Left lung (tissue), 10 donors: ENCODE measurements around the gene GMFB. TPM values are rescaled to one million over a fixed set of nuclear protein-coding genes. Genes with fewer than 3 reads are reported as not detected.

Experiments used
- ATAC-seq: fragments of 200-7000 bp; cut with Tn5 transposase; one replicate; pipeline ENCODE4 v1.9.1; 2020; ENCODE audit warnings: moderate library complexity
- DNase-seq, 4 donors: peaks; one replicate each; pipeline ENCODE4 v3.0.0-alpha.2; 2013 to 2020
- H3K27ac ChIP-seq, 2 donors: fragments of 200-600 bp; sonication (generic) in 1 of 2; one replicate each; pipeline versions ENCODE4 v1.5.0 to v1.8.0; 2020 to 2021
- H3K27me3 ChIP-seq, 2 donors: fragments of 200-600 bp; sonication (generic) in 1 of 2; one replicate each; pipeline versions ENCODE4 v1.5.0 to v1.8.0; 2020 to 2021
- H3K36me3 ChIP-seq, 2 donors: fragments of 200-600 bp; sonication (generic) in 1 of 2; one replicate each; pipeline versions ENCODE4 v1.5.0 to v1.8.0; 2020 to 2021
- H3K4me1 ChIP-seq, 2 donors: fragments of 200-600 bp; one replicate each; pipeline ENCODE4 v1.8.0; 2021
- H3K4me3 ChIP-seq, 2 donors: fragments of 200-600 bp; sonication (generic) in 1 of 2; one replicate each; pipeline versions ENCODE4 v1.5.0 to v1.8.0; 2020 to 2021; ENCODE audit warnings: mild to moderate bottlenecking in 1 of 2
- H3K9me3 ChIP-seq, 2 donors: fragments of 200-600 bp; sonication (generic) in 1 of 2; one replicate each; pipeline versions ENCODE4 v1.5.0 to v1.8.0; 2020 to 2021
- intact Hi-C, 2 donors: fragments of 100-400 bp; cut with DNase I; formaldehyde crosslinking; loops; one replicate each; pipeline versions ENCODE4 v1.11.2 to v1.14.2; 2022
- polyA plus RNA-seq, 6 donors: library from polyadenylated mRNA; unstranded; fragments of 120-200 nt; gene quantifications; one replicate each; pipeline ENCODE4 v1.2.1, GENCODE V29; 2013; ENCODE audit not compliant: insufficient read length in 6 of 6
- total RNA-seq, 2 donors: library from RNA; stranded (reverse); fragmentation: NEBNext Ultra II Directional; extraction: Animal tissue kit (Norgen Biotek cat#: 25700); gene quantifications; one replicate each; pipeline ENCODE4 v1.2.1, GENCODE V29; 2021
- TF ChIP-seq, protein P1 (sequence below), 2 donors: fragments of 200-600 bp; sonication (generic) in 1 of 2; IDR thresholded peaks; one replicate each; pipeline versions ENCODE4 v1.5.0 to v1.8.0; 2021; ENCODE audit warnings: antibody characterized with exemption in 2 of 2
- donor health status: DM: no; HTN: yes; CAD: no.
- donor health status: DM: no; HTN: no; CAD: no.

GMFB gene
- total and polyA plus RNA-seq, 8 donors: 54.8 to 73.9 (median 70.4) TPM

DNA sequence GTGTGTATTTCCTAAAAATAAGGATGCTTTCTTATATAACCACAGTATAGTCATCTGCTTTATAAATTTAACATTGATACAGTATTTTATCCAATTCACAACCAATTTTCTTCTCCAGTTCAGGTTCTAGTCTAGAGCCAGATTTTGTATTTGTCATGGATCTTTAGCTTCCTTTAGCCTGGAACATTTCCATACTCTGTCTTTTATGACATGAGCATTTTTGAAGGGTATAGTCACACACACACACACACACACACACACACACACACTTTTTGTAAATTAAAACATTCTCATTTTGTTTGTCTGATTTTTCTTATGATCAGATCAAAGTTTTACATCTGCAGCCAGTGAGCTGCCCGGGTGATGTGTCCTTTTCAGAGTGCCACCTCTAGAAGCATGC lies 46.3 kb upstream of the GMFB start:
- no peaks in the 10 kb centered on the region for H3K9me3 ChIP-seq
- TF ChIP-seq, protein P1, sequence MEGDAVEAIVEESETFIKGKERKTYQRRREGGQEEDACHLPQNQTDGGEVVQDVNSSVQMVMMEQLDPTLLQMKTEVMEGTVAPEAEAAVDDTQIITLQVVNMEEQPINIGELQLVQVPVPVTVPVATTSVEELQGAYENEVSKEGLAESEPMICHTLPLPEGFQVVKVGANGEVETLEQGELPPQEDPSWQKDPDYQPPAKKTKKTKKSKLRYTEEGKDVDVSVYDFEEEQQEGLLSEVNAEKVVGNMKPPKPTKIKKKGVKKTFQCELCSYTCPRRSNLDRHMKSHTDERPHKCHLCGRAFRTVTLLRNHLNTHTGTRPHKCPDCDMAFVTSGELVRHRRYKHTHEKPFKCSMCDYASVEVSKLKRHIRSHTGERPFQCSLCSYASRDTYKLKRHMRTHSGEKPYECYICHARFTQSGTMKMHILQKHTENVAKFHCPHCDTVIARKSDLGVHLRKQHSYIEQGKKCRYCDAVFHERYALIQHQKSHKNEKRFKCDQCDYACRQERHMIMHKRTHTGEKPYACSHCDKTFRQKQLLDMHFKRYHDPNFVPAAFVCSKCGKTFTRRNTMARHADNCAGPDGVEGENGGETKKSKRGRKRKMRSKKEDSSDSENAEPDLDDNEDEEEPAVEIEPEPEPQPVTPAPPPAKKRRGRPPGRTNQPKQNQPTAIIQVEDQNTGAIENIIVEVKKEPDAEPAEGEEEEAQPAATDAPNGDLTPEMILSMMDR (IDR thresholded peaks at IDR 0.05): no peak
- ATAC-seq (no peak), DNase-seq (peak in 1 of 4 donors; percentile 9)
- no peak overlapping the region for H3K27ac ChIP-seq
- peaks cover 0 to 21% of the 10 kb centered on the region in 2 donors for H3K36me3 ChIP-seq
- intact Hi-C loops: no loop called here
- H3K4me3 ChIP-seq: no peak overlapping the region
- H3K27me3 ChIP-seq: no peaks in the 10 kb centered on the region
- no peaks in the 10 kb centered on the region for H3K4me1 ChIP-seq

DNA sequence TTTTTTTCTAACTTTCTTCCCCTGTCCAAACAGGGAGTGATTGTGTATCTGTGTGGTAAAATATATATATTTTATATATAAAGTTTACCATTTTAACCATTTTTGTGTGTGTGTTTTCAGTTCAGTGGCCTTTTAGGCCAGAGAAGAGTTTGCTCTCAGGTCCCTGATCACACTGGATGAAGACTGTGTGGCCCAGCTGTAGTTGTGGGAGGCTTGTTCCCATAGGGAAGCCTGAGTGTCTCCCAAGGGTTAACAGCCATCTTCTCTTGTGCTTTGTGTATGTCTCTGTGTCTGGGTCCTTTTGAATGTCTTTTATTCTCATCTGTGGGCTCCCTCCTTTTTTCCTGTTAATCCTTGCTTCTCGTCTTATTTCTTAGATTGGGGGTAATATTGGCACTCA lies 44.3 kb upstream of the GMFB start:
- DNase-seq: no peak
- no peaks in the 10 kb centered on the region for H3K4me1 ChIP-seq
- H3K36me3 ChIP-seq: peaks cover 0 to 7% of the 10 kb centered on the region in 2 donors
- intact Hi-C loops: no loop called here
- TF ChIP-seq, protein P1 (IDR thresholded peaks at IDR 0.05): no peak
- H3K9me3 ChIP-seq: no peaks in the 10 kb centered on the region
- no peaks in the 10 kb centered on the region for H3K27me3 ChIP-seq
- no peak for ATAC-seq
- no peak overlapping the region for H3K27ac ChIP-seq
- no peak overlapping the region for H3K4me3 ChIP-seq

DNA sequence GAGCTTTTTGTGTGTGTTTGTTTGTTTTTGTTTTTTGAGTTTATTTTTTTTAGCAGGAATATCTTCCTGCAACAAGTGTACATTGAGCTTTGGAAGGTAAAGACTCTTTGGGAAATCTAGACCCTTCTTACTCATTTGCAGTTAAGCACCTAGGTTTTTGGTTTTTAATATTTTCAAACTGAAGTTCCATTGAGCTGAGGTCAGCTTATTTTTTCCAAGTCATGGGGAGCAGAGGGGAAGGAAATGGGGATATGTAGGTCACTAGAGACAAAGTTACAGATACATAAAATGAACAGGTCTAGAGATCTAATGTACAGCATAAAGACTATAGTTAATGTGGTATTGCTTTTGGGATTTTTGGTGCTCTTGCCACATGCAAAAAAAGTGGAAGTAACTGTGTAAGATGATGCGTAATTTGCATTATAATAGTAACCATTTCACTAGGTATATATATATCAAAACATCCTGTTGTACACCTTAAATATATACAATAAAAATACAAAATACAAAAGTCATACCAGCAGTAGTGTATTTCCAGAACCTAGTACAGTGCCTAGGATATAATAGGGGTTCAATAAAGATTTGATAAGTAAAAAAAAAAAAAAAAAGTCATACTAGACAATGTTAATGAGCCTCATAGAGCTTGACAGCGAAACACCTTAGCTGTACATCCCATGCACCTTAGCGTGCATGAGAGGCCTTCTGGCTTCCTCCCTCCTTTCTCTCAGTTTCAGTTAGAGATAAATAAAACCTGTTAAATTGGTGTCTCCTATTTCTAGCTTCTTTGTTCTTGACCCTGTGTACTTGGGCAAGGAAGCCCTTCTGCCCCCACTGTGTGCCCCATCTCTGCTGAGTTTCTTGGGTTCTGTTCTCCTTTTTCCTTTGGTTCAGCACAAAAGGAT lies 43.6 kb upstream of the GMFB start:
- TF ChIP-seq, protein P1 (IDR thresholded peaks at IDR 0.05): no peak
- DNase-seq (no peak), ATAC-seq (no peak)
- Histone ChIP-seq H3K27ac (no peak overlapping the region), H3K36me3 (peaks cover 0 to 10% of the 10 kb centered on the region in 2 donors), H3K27me3 (no peaks in the 10 kb centered on the region), H3K9me3 (no peaks in the 10 kb centered on the region), H3K4me1 (no peaks in the 10 kb centered on the region), H3K4me3 (no peak overlapping the region)
- intact Hi-C loops: no loop called here

DNA sequence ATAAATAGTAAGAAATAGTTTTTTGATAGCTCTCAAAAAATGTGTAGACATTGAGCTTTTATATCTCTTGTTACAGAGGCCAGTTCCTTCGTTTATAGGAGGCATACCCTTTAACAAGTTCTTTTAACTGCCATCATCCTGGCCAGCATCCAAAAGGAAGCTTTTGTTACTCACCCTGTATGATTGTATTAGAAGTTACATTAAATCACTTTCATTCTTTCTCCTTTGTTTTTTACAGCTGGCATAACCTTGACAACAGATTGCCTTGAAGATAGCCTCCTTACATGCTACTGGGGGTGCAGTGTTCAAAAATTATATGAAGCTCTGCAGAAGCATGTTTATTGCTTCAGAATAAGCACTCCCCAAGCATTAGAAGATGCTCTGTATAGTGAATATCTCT lies 41.0 kb upstream of the GMFB start:
- H3K27ac ChIP-seq: no peak overlapping the region
- intact Hi-C loops: no loop called here
- ATAC-seq (no peak), DNase-seq (no peak)
- no peaks in the 10 kb centered on the region for H3K27me3 ChIP-seq
- TF ChIP-seq, protein P1 (IDR thresholded peaks at IDR 0.05): no peak
- H3K36me3 ChIP-seq: peaks cover 0 to 22% of the 10 kb centered on the region in 2 donors
- no peak overlapping the region for H3K4me3 ChIP-seq
- no peaks in the 10 kb centered on the region for H3K9me3 ChIP-seq
- no peaks in the 10 kb centered on the region for H3K4me1 ChIP-seq

DNA sequence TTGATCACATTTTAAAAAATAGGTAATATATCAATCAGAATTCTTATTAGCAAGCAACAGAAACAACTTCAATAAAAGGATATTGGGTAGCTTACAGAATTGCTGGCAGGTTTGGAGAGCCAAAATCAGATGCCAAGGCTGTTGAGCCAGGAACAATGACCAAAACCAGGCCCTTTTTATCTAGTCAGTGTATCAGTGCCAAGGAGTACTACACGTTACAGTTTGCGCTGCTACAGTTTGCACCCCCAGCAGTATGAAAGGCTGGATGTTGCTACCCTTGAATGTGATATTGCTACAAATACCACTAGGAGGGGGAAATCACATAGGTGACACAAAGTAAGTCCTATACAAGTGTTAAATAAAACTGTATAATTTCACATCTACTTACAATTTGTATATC lies 40.2 kb upstream of the GMFB start:
- H3K4me3 ChIP-seq: no peak overlapping the region
- H3K27me3 ChIP-seq: no peaks in the 10 kb centered on the region
- TF ChIP-seq, protein P1 (IDR thresholded peaks at IDR 0.05): no peak
- H3K27ac ChIP-seq: no peak overlapping the region
- intact Hi-C loops: no loop called here
- DNase-seq (no peak), ATAC-seq (no peak)
- no peaks in the 10 kb centered on the region for H3K9me3 ChIP-seq
- peaks cover 0 to 30% of the 10 kb centered on the region in 2 donors for H3K36me3 ChIP-seq
- H3K4me1 ChIP-seq: no peaks in the 10 kb centered on the region
